Muscle layer of duodenum (tissue), 2 donors: ENCODE measurements around the gene AQP12B.
"Not testable (repeated sequence)": the region's sequence is repeated elsewhere in the genome, so short reads cannot be mapped to it uniquely, and the experiment has no call there.

Source experiments
- H3K27ac ChIP-seq: one replicate; pipeline ENCODE4 v1.7.0; 2013; ENCODE audit warnings: mild to moderate bottlenecking, low read length
- H3K27me3 ChIP-seq: one replicate; pipeline ENCODE4 v1.7.0; 2013; ENCODE audit warnings: low read depth, mild to moderate bottlenecking, control low read depth, low read length
- H3K36me3 ChIP-seq, 2 donors: one replicate each; pipeline ENCODE4 v1.7.0; 2013; ENCODE audit warnings: low read length in 2 of 2, control low read depth in 1 of 2, mild to moderate bottlenecking in 1 of 2; ENCODE audit not compliant: insufficient read depth in 2 of 2, control insufficient read depth in 1 of 2
- H3K4me1 ChIP-seq, 2 donors: one replicate each; pipeline ENCODE4 v1.7.0; 2013; ENCODE audit warnings: low read length in 2 of 2, mild to moderate bottlenecking in 2 of 2, control low read depth in 1 of 2, moderate library complexity in 1 of 2; ENCODE audit not compliant: insufficient read depth in 2 of 2, control insufficient read depth in 1 of 2
- H3K4me3 ChIP-seq, 2 donors: one replicate each; pipeline ENCODE4 v1.7.0; 2013; ENCODE audit warnings: low read length in 2 of 2, low read depth in 1 of 2, mild to moderate bottlenecking in 1 of 2
- H3K9me3 ChIP-seq, 2 donors: one replicate each; pipeline ENCODE4 v1.7.0; 2013; ENCODE audit warnings: low read length in 2 of 2, control low read depth in 1 of 2, mild to moderate bottlenecking in 1 of 2; ENCODE audit not compliant: control insufficient read depth in 1 of 2
- donor health status: healthy.

AQP12B gene

DNA sequence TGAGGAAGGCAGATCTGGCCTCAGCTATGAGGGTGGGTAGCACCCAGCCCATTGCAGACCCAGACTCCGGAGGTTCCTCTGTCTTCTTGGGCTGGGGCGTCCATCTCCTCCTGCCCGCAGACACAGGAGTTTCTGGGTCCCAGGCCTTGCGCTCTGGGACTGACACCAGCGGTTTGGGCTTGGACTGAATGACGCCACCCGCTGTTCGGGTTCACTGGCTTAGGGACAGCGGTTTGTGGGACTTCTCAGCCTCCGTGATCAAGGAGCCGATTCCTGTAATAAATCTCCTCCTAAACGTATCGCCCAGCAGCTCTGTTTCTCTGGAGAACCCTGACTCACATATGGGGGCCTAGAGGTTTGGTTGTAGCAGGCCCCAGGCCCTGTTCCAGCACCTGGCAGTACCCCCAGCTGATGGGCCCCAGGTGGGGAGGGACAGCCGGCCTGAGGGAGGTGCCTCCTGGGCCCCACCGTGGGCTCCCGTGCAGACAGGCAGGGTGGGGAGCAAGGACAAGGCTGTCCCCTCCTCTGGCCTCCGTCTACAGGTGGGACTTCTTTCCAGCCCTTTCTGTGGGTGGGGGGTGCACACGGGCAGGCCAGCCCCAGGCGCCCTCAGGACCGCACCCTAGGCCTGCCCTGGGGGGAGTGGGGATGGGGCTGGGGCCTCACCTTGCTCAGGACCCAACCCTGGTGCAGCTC is 4.5 kb upstream of the AQP12B start:
- no peak overlapping the region for H3K27ac ChIP-seq
- no peaks in the 10 kb centered on the region for H3K36me3 ChIP-seq
- H3K4me1 ChIP-seq = no peaks in the 10 kb centered on the region
- H3K4me3 ChIP-seq = no peak overlapping the region
- no peaks in the 10 kb centered on the region for H3K9me3 ChIP-seq
- no peaks in the 10 kb centered on the region for H3K27me3 ChIP-seq

DNA sequence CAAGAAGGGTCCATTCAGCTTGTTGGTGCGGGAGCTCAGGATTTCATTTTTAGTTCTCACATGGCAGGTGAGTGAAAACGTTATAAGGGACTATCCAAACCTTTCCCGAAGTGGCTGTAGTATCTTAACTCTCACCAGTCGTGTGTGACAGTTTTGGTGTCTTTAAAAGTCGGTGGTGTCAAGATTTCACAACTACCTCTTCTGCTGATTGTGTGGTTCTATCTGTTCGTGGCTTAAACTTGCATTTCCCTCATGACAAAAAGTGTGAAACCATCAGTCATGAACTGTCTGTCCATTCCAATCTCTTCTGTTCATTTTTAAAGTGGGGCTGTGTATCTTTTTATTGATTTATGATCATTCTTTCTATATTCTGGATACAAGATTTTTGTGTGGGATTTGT is 3.8 kb upstream of the AQP12B start:
- no peak overlapping the region for H3K4me3 ChIP-seq
- H3K9me3 ChIP-seq = no peaks in the 10 kb centered on the region
- H3K27me3 ChIP-seq = no peaks in the 10 kb centered on the region
- H3K4me1 ChIP-seq = no peaks in the 10 kb centered on the region
- no peaks in the 10 kb centered on the region for H3K36me3 ChIP-seq
- H3K27ac ChIP-seq = no peak overlapping the region

DNA sequence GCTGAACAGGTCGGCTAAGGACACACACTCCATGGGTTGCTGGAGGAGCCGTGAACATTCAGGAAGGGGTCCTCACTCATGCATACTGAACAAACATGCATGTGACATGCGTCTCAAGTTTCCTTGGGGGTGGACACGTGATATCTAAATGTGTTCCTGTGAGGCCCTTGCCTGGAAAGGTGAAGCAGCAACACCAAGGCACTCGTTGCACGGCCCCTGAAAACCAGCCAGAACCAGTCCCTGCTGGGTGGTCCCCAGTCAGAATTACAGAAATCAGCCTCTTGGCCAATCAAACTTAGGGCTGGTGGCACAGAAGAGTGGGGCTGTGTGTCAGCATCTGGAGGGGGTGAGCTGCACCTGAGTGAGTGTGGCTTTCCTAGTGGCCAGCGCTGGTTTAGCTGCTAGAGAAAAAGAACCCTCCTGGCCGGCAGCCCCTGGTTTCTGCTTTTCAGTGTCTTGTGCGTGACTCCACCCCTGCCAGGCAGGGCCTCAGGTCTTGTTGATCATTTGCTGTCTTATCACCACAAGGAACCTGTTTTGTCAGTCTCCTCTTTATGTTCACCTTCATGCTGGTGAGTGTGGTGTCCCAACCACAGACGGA is 3.2 kb upstream of the AQP12B start:
- Histone ChIP-seq H3K36me3 (no peaks in the 10 kb centered on the region), H3K4me1 (no peaks in the 10 kb centered on the region), H3K4me3 (no peak overlapping the region), H3K27ac (no peak overlapping the region), H3K9me3 (no peaks in the 10 kb centered on the region), H3K27me3 (no peaks in the 10 kb centered on the region)

- not testable (repeated sequence) for H3K4me1 ChIP-seq, H3K36me3 ChIP-seq, H3K27ac ChIP-seq, H3K9me3 ChIP-seq, H3K27me3 ChIP-seq, H3K4me3 ChIP-seq
Measured at GRCh38 chr2:240683980-240684728, 1.5 kb upstream of the AQP12B start.

DNA sequence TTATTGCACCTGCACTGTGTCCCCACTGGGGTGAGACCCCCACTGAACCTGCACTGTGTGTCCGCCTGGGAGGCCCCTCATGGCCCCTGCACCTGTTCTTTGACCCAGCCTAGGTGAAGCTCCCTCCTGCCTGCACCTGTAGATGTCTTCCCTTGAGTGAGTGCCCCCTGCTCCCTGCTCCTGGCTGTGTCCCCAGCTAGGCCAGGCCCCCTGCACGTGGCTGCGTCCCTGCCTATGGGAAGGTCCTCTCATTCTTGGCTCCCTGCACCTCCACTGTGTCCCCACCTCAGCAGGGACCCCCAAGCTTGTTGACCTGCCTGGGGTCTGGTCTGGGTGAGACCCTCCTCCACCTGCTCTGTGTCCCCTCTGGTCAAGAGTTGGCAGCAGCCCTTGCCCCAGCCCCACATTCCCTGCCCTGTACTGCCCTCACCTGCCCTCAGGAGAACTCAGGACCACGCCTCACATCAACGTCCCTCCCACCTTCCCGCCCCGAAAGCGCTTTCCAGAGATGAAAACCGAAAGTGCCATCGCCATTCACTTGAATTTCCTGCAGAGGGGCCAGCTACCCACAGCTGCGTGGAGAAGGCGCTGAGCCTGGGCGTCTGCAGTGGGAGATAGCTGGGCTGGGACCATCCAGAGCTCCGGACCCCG is 769 bp upstream of the AQP12B start:
- not testable (repeated sequence) for H3K9me3 ChIP-seq, H3K4me3 ChIP-seq, H3K36me3 ChIP-seq, H3K4me1 ChIP-seq, H3K27me3 ChIP-seq, H3K27ac ChIP-seq

GRCh38 chr2:240680185-240680584 is 2.5 kb downstream of the AQP12B start:
- not testable (repeated sequence) for H3K36me3 ChIP-seq, H3K9me3 ChIP-seq, H3K27ac ChIP-seq, H3K4me1 ChIP-seq, H3K27me3 ChIP-seq, H3K4me3 ChIP-seq

DNA sequence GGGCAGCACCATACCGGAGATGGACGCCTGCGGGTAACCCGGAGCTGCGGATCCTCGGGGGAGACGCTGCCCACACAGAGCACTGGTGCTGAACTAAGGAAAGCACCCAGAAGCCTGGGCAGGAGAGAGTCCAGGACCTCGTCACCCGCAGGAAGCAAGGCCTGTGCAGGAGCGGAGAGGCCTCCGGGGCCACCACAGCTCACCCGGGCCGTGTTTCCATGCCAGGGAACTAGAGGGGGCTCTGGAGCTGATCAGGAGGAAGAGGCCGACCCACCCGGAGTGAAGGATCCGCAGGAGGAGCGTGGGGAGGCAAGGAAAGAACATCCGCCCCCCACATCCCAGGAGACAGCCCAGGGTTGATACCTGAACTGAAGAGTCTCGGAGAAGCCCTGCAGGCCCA is 3.8 kb downstream of the AQP12B start:
- H3K27ac ChIP-seq, H3K4me1 ChIP-seq, H3K4me3 ChIP-seq, H3K27me3 ChIP-seq, H3K9me3 ChIP-seq, H3K36me3 ChIP-seq: not testable (repeated sequence)

GRCh38 chr2:240678043-240678442 is 4.6 kb downstream of the AQP12B start:
- H3K4me1 ChIP-seq, H3K27ac ChIP-seq, H3K4me3 ChIP-seq, H3K36me3 ChIP-seq, H3K9me3 ChIP-seq, H3K27me3 ChIP-seq: not testable (repeated sequence)

GRCh38 chr2:240675345-240675744 is 7.3 kb downstream of the AQP12B start:
- not testable (repeated sequence) for H3K27ac ChIP-seq, H3K9me3 ChIP-seq, H3K27me3 ChIP-seq, H3K36me3 ChIP-seq, H3K4me1 ChIP-seq, H3K4me3 ChIP-seq

GRCh38 chr2:240674461-240675184 is 8.1 kb downstream of the AQP12B start:
- not testable (repeated sequence) for H3K9me3 ChIP-seq, H3K4me1 ChIP-seq, H3K36me3 ChIP-seq, H3K4me3 ChIP-seq, H3K27ac ChIP-seq, H3K27me3 ChIP-seq

DNA sequence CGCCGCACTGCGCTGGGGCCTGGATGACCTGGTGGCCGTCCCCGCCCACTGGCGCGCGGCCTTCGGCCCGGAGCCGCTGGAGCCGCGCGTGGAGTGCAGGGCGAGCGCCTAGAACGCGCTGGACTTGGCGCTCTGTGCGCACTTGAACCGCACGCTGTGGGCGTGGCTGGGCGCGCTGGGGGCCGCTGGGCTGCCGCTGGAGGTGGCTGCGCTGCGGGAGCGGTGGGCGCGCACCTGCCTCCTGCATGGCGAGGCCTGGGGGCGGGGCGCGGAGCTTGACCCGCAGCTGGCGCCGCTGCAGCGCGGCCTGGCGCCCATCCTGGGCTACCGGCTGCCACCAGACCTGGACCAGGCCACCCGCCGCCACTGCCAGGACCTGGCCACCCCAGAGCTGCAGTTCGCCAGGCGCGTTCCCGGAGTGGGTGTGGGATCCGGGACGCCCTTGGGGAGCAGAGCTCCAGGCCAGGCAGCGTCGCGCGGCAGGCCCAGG is 9.9 kb downstream of the AQP12B start:
- Histone ChIP-seq H3K27ac (no peak overlapping the region), H3K4me3 (no peak overlapping the region), H3K4me1 (no peaks in the 10 kb centered on the region), H3K9me3 (no peaks in the 10 kb centered on the region), H3K36me3 (no peaks in the 10 kb centered on the region), H3K27me3 (no peaks in the 10 kb centered on the region)
